Left renal pelvis (tissue), 4 donors: ENCODE data around the gene GABRB1. TPM values are rescaled to one million over a fixed set of nuclear protein-coding genes. Genes with fewer than 3 reads are reported as not detected.

ENCODE experiments used
- DNase-seq, 4 donors: peaks; one replicate each; pipeline ENCODE4 v3.0.0-alpha.2; 2013; ENCODE audit warnings: low read depth in 4 of 4, low spot score in 3 of 4
- polyA plus RNA-seq, 4 donors: library from polyadenylated mRNA; unstranded; fragments of 120-200 nt; gene quantifications; one replicate each; pipeline ENCODE4 v1.2.1, GENCODE V29; 2013; ENCODE audit not compliant: insufficient read length in 4 of 4

GABRB1 gene
- 1 to 10 TPM in 1 of 4 donors, under 1 TPM in 2, not detected in 1; 0.50 to 1.0 (median 0.83) TPM for polyA plus RNA-seq

- peak in 3 of 4 donors; percentile 39 to 49 (median 46) for DNase-seq
Measured at GRCh38 chr4:47031011-47031678, at the start of gene GABRB1. Gene GABRB1, plus strand, starts transcription at chr4:47031567.

GRCh38 chr4:46984781-46985180 is 46.6 kb upstream of the GABRB1 start:
- no peak for DNase-seq

GRCh38 chr4:46986922-46987638 is 44.3 kb upstream of the GABRB1 start:
- no peak for DNase-seq

- DNase-seq = no peak
Measured at GRCh38 chr4:46992338-46992737, 39.0 kb upstream of the GABRB1 start.

- no peak for DNase-seq
Measured at GRCh38 chr4:46993075-46994006, 38.0 kb upstream of the GABRB1 start, which contains the start of gene GABRA4. Gene GABRA4, minus strand, starts transcription at chr4:46993581. Its CDS starts 157 bp downstream, at chr4:46993424.

- no peak for DNase-seq
Measured at GRCh38 chr4:46994007-46994405, 37.4 kb upstream of the GABRB1 start.

GRCh38 chr4:46999566-46999965 is 31.8 kb upstream of the GABRB1 start:
- no peak for DNase-seq

GRCh38 chr4:47000406-47000805 is 31.0 kb upstream of the GABRB1 start:
- no peak for DNase-seq

GRCh38 chr4:47002580-47002979 is 28.8 kb upstream of the GABRB1 start:
- no peak for DNase-seq

- no peak for DNase-seq
Measured at GRCh38 chr4:47010347-47010911, 20.9 kb upstream of the GABRB1 start.

GRCh38 chr4:47010912-47011446 is 20.4 kb upstream of the GABRB1 start:
- DNase-seq = no peak

- DNase-seq = no peak
Measured at GRCh38 chr4:47012676-47013075, 18.7 kb upstream of the GABRB1 start.

- no peak for DNase-seq
Measured at GRCh38 chr4:47013373-47013772, 18.0 kb upstream of the GABRB1 start.

- no peak for DNase-seq
Measured at GRCh38 chr4:47017081-47017480, 14.3 kb upstream of the GABRB1 start.

- no peak for DNase-seq
Measured at GRCh38 chr4:47017494-47017893, 13.9 kb upstream of the GABRB1 start.

- peak in 1 of 4 donors; percentile 3 for DNase-seq
Measured at GRCh38 chr4:47031751-47032404, 511 bp downstream of the GABRB1 start.

GRCh38 chr4:47032405-47033106 is 1.2 kb downstream of the GABRB1 start:
- peak in 1 of 4 donors; percentile 39 for DNase-seq

GRCh38 chr4:47038263-47038662 is 6.9 kb downstream of the GABRB1 start:
- no peak for DNase-seq

- DNase-seq = no peak
Measured at GRCh38 chr4:47040828-47041227, 9.5 kb downstream of the GABRB1 start.
